Erythroblast (primary cell): ENCODE results near the gene FGD4.

Experiments
- GATA1 ChIP-seq: IDR thresholded peaks from 2 replicates; pipeline ENCODE4 v1.6.1; 2011; ENCODE audit warnings: low read depth, mild to moderate bottlenecking, control low read depth, low read length, moderate library complexity
- POLR2A ChIP-seq: IDR thresholded peaks from 2 replicates; pipeline ENCODE4 v1.6.1; 2011; ENCODE audit warnings: mild to moderate bottlenecking, low read length

DNA sequence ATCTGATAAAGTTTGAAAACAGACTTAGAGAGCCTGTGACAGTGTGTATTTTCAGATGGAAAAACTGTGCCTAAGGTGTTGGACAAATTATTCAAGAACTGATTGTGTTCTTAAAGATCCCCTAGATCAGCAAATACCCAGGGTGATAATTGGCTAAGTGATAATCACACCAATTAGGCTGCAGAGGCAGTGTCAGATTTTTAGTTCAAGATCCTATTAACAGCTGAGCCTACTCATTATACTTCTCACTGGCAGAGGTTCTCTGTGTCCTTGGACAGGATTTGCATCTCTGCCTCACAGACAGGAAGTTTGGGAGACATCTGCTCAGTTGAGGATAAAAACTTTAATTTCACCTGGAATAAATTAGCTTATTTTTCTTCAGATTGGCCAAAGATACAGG, 4.3 kb upstream of the FGD4 start:
- TF ChIP-seq POLR2A: no peak
- TF ChIP-seq GATA1: no peak
